GM12801 (cell line): Measurements from ENCODE around the gene C1orf74.

Experiments used
- TF ChIP-seq, protein P1 (sequence below): IDR thresholded peaks from one replicate; pipeline ENCODE4 v1.5.1; 2011; ENCODE audit warnings: control low read depth; ENCODE audit not compliant: insufficient read length; ENCODE audit errors: extremely low read depth

C1orf74 gene

DNA sequence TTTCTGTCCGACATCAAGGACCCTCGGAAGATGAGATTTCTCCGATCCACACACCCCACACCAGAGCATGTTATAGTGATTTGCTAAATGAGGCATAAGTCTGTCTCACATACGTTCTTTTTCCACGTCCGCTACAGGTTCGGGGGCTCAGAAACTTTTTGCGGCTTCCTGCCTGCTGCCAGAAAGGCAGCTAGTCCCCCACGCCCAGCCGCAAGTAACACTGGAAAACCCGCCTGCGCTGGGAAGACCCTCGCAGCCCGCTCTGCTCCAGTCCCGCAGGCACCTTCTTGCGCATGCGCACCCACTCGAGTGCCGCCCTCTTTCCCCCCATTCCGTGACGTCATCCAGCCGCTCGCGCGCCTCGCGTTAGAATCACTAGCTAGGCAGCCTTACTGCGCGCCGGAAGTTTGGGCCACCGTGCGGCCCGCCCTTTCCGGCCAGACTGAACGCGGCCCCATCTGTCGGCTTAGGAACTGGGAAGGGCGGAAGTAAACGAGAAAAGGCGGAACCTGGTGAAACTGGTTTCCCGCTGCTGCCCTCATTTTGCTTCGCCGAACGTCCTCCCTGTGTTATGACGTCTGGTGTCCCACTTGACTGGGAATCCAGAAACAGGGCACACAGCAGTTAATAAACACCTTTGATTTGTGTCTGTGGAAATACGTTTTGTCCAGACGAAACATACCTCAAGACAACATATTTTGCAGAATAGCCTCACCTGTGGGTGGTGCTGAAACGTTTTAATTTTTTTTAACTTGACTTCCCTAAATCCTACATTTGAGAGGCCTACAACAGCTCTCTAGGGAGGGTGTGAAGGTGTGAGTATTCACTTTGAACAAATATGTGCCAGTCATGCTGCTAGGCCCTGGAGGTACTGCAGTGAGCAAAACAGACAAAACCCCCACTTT, at the start of gene C1orf74:
Gene C1orf74, minus strand, starts transcription at position 295 of the 905 bp plus-strand sequence. CDS start 925 bp downstream, outside the sequence.
- TF ChIP-seq, protein P1, sequence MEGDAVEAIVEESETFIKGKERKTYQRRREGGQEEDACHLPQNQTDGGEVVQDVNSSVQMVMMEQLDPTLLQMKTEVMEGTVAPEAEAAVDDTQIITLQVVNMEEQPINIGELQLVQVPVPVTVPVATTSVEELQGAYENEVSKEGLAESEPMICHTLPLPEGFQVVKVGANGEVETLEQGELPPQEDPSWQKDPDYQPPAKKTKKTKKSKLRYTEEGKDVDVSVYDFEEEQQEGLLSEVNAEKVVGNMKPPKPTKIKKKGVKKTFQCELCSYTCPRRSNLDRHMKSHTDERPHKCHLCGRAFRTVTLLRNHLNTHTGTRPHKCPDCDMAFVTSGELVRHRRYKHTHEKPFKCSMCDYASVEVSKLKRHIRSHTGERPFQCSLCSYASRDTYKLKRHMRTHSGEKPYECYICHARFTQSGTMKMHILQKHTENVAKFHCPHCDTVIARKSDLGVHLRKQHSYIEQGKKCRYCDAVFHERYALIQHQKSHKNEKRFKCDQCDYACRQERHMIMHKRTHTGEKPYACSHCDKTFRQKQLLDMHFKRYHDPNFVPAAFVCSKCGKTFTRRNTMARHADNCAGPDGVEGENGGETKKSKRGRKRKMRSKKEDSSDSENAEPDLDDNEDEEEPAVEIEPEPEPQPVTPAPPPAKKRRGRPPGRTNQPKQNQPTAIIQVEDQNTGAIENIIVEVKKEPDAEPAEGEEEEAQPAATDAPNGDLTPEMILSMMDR, result no peak

DNA sequence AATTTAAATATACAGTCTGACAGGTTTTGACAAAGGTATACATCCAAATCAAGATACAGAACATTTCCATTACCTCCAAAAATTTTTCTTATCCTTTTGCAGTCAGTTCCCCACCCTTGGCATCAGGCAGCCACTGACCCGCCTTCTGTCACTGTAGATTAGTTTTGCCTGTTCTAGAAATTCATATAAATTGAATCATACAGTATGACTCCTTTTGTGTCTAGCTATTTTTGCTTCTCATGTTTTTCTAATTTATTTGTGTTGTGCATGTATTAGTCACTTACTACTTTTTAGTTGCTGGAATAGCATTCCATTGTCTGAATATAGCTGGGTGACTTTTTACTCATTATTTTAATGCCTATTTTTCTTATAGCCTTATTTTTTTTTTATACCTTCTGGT, 47.3 kb upstream of the C1orf74 start:
- TF ChIP-seq, protein P1, result no peak

DNA sequence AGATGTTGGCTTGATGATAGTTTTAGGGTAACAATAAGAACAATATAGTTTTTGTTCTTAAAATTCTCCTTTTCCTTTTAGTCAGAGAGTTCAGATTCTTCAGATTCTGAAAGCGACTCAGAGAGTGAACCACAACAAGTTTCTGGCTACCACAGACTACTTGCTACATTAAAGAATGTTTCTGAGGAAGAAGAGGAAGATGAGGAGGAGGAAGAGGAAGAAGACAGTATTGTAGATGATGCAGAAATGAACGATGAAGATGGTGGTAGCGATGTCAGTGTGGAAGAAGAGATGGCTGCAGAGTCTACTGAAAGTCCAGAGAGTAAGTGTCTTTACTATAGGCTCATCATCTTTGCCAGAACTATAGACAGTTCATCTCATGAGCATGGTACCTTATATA, 46.4 kb upstream of the C1orf74 start:
- TF ChIP-seq, protein P1, result no peak

DNA sequence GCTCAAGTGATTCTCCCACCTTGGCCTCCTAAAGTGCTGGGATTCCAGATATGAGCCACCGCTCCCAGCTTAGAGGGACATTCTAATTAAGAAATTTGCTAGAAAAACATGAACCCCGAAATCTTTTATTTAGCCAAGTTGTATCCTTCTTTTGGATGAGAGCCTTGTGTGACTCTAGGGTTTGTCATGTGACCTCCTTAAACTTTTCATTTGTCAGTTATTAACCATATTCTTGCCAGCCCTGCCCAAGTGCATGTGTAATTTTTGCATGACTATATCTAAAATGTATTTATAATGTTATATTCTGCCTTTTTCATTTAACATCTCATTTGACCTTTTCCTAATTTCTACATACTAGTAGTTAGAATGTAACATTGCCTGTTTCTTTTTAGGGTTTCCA, 45.4 kb upstream of the C1orf74 start:
- TF ChIP-seq, protein P1, result no peak

DNA sequence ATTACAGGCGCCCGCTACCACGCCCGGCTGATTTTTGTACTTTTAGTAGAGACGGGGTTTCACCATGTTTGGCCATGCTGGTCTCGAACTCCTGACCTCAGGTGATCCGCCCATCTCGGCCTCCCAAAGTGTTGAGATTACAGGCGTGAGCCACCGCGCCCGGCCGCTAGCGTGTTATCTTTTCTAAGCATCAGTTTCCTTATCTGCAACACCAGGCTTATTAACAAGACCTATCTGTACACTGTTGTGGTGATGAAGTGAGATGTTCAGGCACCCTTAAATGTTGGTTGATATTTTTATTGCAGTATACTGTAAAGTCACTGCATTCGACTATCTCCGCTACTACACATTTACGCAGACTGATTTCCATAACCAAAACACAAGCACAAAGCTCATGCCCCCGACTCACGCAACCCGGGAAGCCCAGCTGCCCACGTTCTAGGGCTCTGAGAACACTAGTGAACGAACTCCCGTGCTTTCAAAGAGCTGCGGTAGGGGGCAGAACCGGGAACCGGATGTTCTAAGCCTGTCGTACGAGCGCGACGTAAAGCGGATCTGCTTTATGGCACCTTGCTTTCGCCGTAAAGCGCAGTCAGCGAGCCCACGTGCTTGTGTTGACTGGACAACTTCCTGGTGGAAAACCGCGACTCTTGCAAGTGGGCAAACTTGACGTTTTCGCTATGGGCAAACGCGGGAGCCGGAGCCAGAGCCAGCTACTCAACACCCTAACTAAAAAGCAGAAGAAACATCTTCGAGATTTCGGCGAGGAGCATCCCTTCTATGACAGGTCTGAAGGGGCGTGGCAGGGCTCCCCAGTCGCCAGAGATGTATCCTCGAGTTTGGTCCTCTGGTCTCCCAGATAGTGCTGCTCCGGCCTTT, 43.3 kb upstream of the C1orf74 start, which contains the start of gene UTP25:
Gene UTP25, plus strand, starts transcription at position 589 of the 879 bp plus-strand sequence. Its CDS starts 92 bp downstream, at position 681.
- TF ChIP-seq, protein P1, result no peak

DNA sequence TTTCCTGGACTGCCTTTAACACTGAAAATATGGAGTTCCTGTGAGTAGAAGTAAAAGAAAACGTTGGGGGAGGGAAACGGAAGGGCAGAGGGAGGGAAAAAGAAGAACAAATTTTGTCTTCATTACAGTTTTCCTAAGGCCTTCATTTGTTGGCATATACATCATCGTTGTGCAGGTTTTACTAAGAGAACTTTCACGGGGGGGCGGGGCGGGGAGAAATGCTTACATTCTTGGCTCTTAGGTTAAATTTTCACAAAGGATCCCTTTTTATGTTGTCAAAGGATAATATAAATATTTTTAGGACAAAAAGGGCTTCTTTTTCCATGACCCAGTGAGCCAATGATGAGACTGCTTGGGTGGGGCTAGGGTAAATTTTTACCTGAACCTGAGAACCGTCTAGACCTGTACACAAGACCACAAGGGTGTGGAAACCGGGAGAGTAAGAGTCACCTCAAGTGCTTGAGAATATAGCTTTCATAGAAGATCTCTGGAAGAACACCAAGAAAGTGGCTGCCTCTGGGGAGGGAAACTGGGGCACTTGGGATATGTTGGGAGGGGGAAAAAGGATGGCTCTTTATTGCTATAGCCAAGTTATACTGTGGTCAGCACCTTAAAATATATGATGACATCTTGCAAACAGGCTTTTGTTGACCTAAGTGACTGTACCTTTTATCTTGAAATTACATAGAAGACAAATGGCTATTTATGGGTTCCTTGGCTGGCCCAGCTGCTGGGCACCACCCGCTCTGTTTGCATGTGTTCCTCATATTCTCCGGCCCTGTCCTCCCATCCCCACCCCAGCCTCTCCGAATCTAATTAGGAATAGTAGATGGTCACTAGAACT, 41.5 kb upstream of the C1orf74 start:
- TF ChIP-seq, protein P1, result no peak
